NCI-H128 (cell line): Measurements from ENCODE around the gene CDA.

Experiments used
- DNase-seq: peaks from one replicate; lab custom pipeline; 2025; ENCODE audit not compliant: unreplicated experiment; lab: John Stamatoyannopoulos, UW

The CDA gene

GRCh38 chr1:20648438-20648837 is 59.5 kb downstream of the CDA start:
- DNase-seq: no peak

GRCh38 chr1:20648946-20649345 is 60.0 kb downstream of the CDA start:
- no peak for DNase-seq

DNA sequence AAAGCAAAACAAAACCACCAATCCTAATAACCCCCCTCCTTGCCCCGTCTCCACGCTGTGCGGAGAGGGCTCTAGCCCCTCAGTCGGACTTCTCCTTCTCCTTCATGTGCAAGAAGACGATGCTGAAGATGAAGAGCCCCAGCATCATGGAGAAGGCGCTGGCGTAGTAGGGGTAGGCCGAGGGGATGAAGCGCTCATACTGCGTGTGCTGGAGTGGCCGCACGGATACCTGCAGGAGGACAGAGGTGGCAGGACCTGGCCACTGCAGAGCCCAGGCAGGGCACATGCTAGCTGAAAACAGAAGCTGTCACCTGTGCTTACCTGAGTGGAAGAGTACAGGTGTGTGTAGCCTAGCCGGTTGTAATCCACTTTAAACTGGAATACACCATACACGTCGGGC is 63.4 kb downstream of the CDA start:
- no peak for DNase-seq

- DNase-seq: no peak
Measured at GRCh38 chr1:20654104-20654690, 65.3 kb downstream of the CDA start.

- DNase-seq: no peak
Measured at GRCh38 chr1:20657024-20657423, 68.1 kb downstream of the CDA start.

GRCh38 chr1:20658166-20658915 is 69.4 kb downstream of the CDA start:
- DNase-seq: no peak

- DNase-seq: no peak
Measured at GRCh38 chr1:20660363-20660762, 71.5 kb downstream of the CDA start.

DNA sequence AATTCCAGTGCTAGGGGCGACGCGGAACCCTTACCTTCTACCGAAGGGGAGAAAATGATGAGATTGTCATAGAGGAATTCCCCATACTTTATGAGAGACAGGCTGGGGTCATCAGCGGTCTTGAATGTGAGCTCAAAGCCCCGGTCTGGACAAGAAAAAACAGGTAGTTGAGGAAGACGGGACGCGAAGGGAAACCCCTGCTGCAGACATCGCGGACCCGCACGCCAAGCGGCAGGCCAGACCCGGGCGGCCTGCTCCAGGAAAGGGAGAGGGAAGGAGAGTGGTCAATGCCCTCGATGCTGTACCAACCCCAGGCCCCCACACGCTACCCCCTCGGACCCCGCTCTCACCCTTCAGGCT is 71.9 kb downstream of the CDA start:
- DNase-seq: no peak

DNA sequence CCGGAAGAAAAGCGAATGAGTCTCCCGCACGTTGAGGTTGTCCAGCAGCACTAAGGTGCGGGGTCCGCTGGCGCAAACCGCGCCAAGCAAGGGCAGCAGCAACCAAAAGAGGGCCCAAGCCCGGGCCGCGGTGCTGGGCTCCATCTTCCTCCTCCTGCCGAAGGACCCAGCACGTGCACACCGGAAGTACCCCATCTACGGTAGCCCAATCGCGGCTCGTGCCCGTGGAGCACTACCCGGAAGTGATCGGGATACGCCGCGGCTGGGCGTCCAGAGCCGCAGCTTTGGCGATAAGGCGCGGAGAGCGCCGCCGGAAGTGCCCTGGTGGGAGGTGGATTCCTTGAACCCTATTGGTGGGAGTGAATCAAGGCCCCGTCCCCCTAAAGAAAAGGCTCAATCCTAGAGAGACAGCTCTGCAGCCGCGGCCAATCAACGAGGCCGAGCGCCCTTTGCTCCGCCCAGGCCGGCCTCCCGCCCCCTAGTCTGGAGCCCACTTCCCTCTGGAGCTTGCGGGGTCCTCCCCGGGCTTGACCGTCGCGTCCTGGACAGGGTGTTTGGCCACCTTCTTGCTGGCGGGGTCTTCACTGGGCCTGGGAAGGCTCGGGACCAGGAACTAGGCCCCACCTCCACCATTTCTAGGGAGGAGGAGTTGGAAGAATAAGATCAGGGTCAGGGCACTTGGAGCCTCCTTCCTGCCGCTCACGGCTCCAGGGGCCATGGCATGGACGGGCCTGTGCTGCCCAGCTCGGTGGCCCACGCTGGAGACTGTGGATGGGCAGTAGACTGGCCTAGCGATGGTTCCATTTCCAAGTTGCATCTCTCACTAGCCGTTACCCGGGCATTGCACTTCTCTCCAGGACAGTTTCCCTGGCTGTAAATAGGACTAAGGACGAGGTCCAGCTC is 72.6 kb downstream of the CDA start, which contains the start of gene DDOST:
Gene DDOST, minus strand, starts transcription at position 163 of the 903 bp plus-strand sequence. Its CDS starts 19 bp downstream, at position 144.
- DNase-seq: peak; percentile 97

DNA sequence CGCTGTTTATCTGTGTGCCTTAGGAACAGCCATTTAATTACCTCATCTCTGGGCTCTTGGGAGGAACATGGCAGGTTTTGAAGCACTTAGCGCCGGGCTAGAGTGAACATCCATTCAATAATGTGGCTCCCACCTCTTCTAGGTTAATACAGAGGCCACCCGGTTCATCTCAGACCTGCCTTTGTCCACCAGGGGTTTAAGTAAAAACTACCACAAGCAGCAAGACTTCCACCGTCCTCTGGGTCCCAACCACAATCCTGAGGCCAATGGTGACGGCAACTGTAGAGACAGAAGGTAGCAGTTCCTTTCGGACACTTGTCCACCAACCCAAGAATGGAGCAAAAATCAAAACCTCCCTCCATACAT is 73.2 kb downstream of the CDA start:
- no peak for DNase-seq

DNA sequence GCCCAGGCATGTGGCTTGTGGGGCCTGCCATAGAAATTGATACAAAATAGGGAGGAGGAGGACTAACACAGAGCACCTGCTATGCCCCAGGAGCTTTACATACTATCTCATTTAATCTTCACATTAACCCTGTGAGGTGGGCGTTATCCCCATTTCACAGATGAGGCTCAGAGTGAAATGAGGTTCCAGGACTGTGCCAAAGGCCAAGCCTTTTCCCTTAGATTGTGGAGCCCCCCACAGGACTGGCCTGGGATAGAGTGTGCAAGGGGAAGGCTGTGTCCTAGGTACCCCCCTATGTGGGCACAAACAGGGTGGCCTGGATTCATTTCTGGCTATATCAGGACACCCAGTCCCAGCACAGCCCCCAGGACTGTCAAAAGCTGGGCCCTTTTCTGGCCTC is 74.5 kb downstream of the CDA start:
- DNase-seq: no peak

- no peak for DNase-seq
Measured at GRCh38 chr1:20663969-20664715, 75.2 kb downstream of the CDA start.

GRCh38 chr1:20665726-20666125 is 76.8 kb downstream of the CDA start:
- no peak for DNase-seq

GRCh38 chr1:20666146-20666545 is 77.2 kb downstream of the CDA start:
- DNase-seq: no peak

- no peak for DNase-seq
Measured at GRCh38 chr1:20666804-20667203, 77.9 kb downstream of the CDA start.
